Tibial nerve (tissue), 4 donors: ENCODE data around the gene CORO2B. TPM values are rescaled to one million over a fixed set of nuclear protein-coding genes. Genes with fewer than 3 reads are reported as not detected.

ENCODE experiments used
- DNase-seq, 2 donors: peaks; one replicate each; pipeline ENCODE4 v3.0.0-alpha.2; 2019; ENCODE audit warnings: low spot score in 2 of 2
- H3K27ac ChIP-seq, 4 donors: fragments of 200-600 bp; sonication (generic) in 3 of 4; one replicate each; pipeline ENCODE4 v1.5.1; 2017 to 2019; ENCODE audit warnings: mild to moderate bottlenecking in 1 of 4
- H3K27me3 ChIP-seq, 2 donors: fragments of 200-600 bp; sonication (generic) in 1 of 2; one replicate each; pipeline versions ENCODE4 v1.5.1 to v1.6.0; 2017 to 2019
- H3K36me3 ChIP-seq, 3 donors: fragments of 200-600 bp; sonication (generic); one replicate each; pipeline ENCODE4 v1.5.1; 2018 to 2019
- H3K4me1 ChIP-seq, 4 donors: fragments of 200-600 bp; sonication (generic) in 3 of 4; one replicate each; pipeline ENCODE4 v1.5.1; 2017 to 2019
- H3K4me3 ChIP-seq, 4 donors: fragments of 200-600 bp; sonication (generic) in 3 of 4; one replicate each; pipeline ENCODE4 v1.5.1; 2017 to 2019; ENCODE audit warnings: mild to moderate bottlenecking in 1 of 4, moderate library complexity in 1 of 4
- H3K9me3 ChIP-seq, 4 donors: fragments of 200-600 bp; sonication (generic) in 3 of 4; one replicate each; pipeline ENCODE4 v1.5.1; 2017 to 2019
- CTCF ChIP-seq, 5 experiments: fragments of 200-600 bp in 3 of 5; fragments of 450-650 bp in 2 of 5; sonication (generic) in 3 of 5; IDR thresholded peaks; one replicate each; pipeline ENCODE4 v1.5.1; 2016 to 2019; ENCODE audit warnings: antibody characterized with exemption in 5 of 5, mild to moderate bottlenecking in 3 of 5, moderate library complexity in 2 of 5
- EP300 ChIP-seq, 2 donors: sonication (generic); formaldehyde crosslinking; IDR thresholded peaks; one replicate each; pipeline ENCODE4 v1.6.1; 2017; ENCODE audit warnings: antibody characterized with exemption in 2 of 2, mild to moderate bottlenecking in 1 of 2
- POLR2A ChIP-seq, 2 donors: fragments of 450-650 bp; IDR thresholded peaks; one replicate each; pipeline ENCODE4 v1.6.1; 2017; ENCODE audit warnings: antibody characterized with exemption in 2 of 2, mild to moderate bottlenecking in 2 of 2, moderate library complexity in 2 of 2
- WGBS, 2 donors: methylation state at CpG; one replicate each; pipeline ENCODE4 v1.1.5; 2018; 5-methylcytosine and 5-hydroxymethylcytosine counted together
- total RNA-seq, 4 donors: library from RNA; depleted of rRNA; stranded (reverse); fragments of >200 nt; gene quantifications; one replicate each; pipeline ENCODE4 v1.1.0, GENCODE V29; 2016

Gene CORO2B
- total RNA-seq, 4 donors from 2014 or later: 6.3 to 12.6 (median 9.6) TPM

GRCh38 chr15:68775671-68776476 lies 197.1 kb downstream of the CORO2B start:
- no peak overlapping the region for H3K4me3 ChIP-seq

DNA sequence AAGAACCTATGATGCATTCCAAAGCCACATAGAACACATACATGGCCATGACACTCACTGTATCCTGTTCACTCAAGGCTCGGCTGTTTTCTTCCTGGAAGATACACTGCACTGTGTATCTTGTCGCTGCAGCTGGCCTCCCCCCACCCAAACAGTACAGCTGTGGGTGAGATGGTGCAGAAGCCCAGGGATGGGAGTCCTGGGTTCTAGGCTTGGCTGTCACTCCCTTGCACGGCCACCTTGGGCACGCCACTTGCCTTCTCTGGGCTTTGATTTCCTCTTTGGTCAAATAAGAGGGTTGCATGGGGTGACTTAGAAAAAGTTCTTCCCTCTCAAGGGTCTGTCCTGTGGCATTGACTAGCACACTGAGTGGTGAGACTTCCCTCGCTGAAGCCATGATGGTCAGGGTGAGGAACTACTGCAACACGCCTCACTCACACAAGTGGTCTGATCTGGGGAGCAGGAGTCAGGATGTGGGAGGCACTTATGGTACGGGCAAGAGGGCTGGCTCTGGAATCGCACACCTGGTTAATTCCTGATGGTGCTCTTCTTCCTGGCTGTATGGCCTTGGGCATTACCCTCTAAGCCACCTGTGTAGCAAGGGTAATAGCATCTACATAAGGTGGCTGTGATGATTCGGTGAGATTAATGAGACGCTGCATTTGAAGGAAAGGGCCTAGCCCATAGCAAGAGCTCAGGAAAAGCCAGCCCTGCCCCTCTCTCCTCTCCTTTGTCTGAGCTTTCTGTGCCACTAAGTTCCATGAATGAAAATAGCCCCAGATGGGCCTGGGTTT lies 197.9 kb downstream of the CORO2B start:
- H3K27ac ChIP-seq: peak overlapping the region in 3 of 4 donors; percentile 10 to 83 (median 83)
- no peak overlapping the region for H3K4me3 ChIP-seq
- H3K27me3 ChIP-seq: no peaks in the 10 kb centered on the region
- H3K9me3 ChIP-seq: no peaks in the 10 kb centered on the region
- 89 to 90% methylated on average over 10 of the region's 10 CpGs for WGBS, 2 donors
- H3K4me1 ChIP-seq: peaks cover 0 to 25% (median 15%) of the 10 kb centered on the region in 4 donors
- no peak for TF ChIP-seq POLR2A (IDR thresholded peaks at IDR 0.05)
- no peak for TF ChIP-seq CTCF (IDR thresholded peaks at IDR 0.05)
- no peak for TF ChIP-seq EP300 (IDR thresholded peaks at IDR 0.05)
- no peak for DNase-seq
- H3K36me3 ChIP-seq: peaks cover 0 to 39% (median 16%) of the 10 kb centered on the region in 3 donors

More at GRCh38 chr15:68775671-68776476, 197.1 kb downstream of the CORO2B start:
- peak overlapping the region in 3 of 4 donors; percentile 10 to 83 (median 83) for H3K27ac ChIP-seq
- TF ChIP-seq CTCF (IDR thresholded peaks at IDR 0.05) (no peak), POLR2A (IDR thresholded peaks at IDR 0.05) (no peak), EP300 (IDR thresholded peaks at IDR 0.05) (peak in 1 of 2 donors; percentile 79)
- 11 to 25% methylated on average over 8 of the region's 8 CpGs for WGBS, 2 donors
- H3K36me3 ChIP-seq: peaks cover 0 to 34% (median 16%) of the 10 kb centered on the region in 3 donors
- H3K27me3 ChIP-seq: no peaks in the 10 kb centered on the region
- H3K9me3 ChIP-seq: no peaks in the 10 kb centered on the region
- DNase-seq: peak; percentile 66 to 79
- H3K4me1 ChIP-seq: peaks cover 0 to 25% (median 15%) of the 10 kb centered on the region in 4 donors

Other genes starting within 250 kb of the CORO2B start
- 10 to 100 TPM in 1 of 4 donors, 1 to 10 TPM in 3; 2.7 to 12.1 (median 6.9) TPM for gene ITGA11, start 146.8 kb upstream of the CORO2B start, total RNA-seq
- 10 to 100 TPM; 33.1 to 65.1 (median 41.1) TPM for gene ANP32A, start 241.9 kb downstream of the CORO2B start, total RNA-seq